Rectal smooth muscle tissue (tissue), 1 donor: ENCODE data around the gene CLEC20A.

Experiments
- H3K27ac ChIP-seq: one replicate; pipeline ENCODE4 v1.7.0; 2013; ENCODE audit warnings: low read depth, low read length, inconsistent platforms
- H3K27me3 ChIP-seq: one replicate; pipeline ENCODE4 v1.7.0; 2013; ENCODE audit warnings: low read length; ENCODE audit not compliant: control insufficient read depth, insufficient read depth
- H3K36me3 ChIP-seq: one replicate; pipeline ENCODE4 v1.7.0; 2013; ENCODE audit warnings: low read length; ENCODE audit not compliant: control insufficient read depth, insufficient read depth
- H3K4me1 ChIP-seq: one replicate; pipeline ENCODE4 v1.7.0; 2013; ENCODE audit warnings: low read length; ENCODE audit not compliant: control insufficient read depth, insufficient read depth
- H3K4me3 ChIP-seq: one replicate; pipeline ENCODE4 v1.7.0; 2013; ENCODE audit warnings: low read length
- H3K9ac ChIP-seq: one replicate; pipeline ENCODE4 v1.7.0; 2013; ENCODE audit warnings: low read length

CLEC20A gene

DNA sequence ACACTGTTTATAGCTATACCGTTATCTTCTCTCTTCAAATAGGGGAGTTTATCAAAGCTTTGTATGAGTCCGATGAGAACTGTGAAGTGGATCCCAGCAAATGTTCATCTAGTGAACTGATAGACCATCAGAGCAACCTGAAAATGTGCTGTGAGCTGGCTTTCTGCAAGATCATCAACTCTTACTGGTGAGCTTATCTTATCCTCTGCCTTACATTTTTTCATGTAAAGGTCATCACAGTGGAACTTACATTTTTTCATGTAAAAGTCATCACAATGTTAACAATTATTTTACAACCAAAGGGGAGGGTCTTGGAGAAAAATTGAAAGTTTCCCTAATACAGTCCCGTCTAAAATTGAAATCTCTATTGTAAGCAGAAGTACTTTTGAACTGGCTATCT, 45.2 kb downstream of the CLEC20A start:
- Histone ChIP-seq H3K9ac (no peak overlapping the region), H3K4me1 (no peaks in the 10 kb centered on the region), H3K27ac (no peak overlapping the region), H3K4me3 (no peak overlapping the region), H3K27me3 (no peaks in the 10 kb centered on the region), H3K36me3 (peaks cover 3% of the 10 kb centered on the region)

- no peak overlapping the region for H3K9ac ChIP-seq
- peaks cover 3% of the 10 kb centered on the region for H3K36me3 ChIP-seq
- H3K4me1 ChIP-seq = no peaks in the 10 kb centered on the region
- H3K27me3 ChIP-seq = no peaks in the 10 kb centered on the region
- H3K27ac ChIP-seq = no peak overlapping the region
- H3K4me3 ChIP-seq = no peak overlapping the region
Measured at GRCh38 chr1:178450871-178451270, 45.9 kb downstream of the CLEC20A start.

- no peak overlapping the region for H3K4me3 ChIP-seq
- H3K4me1 ChIP-seq = no peaks in the 10 kb centered on the region
- H3K36me3 ChIP-seq = peaks cover 9% of the 10 kb centered on the region
- H3K9ac ChIP-seq = no peak overlapping the region
- H3K27me3 ChIP-seq = no peaks in the 10 kb centered on the region
- H3K27ac ChIP-seq = no peak overlapping the region
Measured at GRCh38 chr1:178442925-178443324, 53.8 kb downstream of the CLEC20A start.

DNA sequence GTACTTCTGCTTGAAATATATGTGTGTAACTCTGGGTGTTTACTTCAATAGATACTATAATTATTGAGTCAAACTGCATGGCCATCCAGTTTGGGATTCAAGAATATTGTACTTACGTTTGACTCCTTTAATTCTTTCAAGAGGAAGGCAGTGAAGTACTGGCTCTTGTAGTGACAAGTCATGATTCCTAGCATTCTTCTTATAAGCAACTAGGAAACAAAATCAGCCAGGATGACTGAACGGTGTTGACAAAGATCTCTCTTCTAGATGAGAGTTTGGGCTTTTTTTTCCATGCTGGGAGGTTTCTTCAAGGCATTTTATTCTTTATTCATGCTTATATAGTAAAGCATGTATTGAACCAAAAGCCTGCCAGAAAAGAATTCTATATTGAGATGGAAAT, 58.3 kb downstream of the CLEC20A start:
- no peak overlapping the region for H3K9ac ChIP-seq
- H3K4me3 ChIP-seq = no peak overlapping the region
- H3K27ac ChIP-seq = no peak overlapping the region
- no peaks in the 10 kb centered on the region for H3K4me1 ChIP-seq
- H3K36me3 ChIP-seq = peaks cover 9% of the 10 kb centered on the region
- H3K27me3 ChIP-seq = no peaks in the 10 kb centered on the region

DNA sequence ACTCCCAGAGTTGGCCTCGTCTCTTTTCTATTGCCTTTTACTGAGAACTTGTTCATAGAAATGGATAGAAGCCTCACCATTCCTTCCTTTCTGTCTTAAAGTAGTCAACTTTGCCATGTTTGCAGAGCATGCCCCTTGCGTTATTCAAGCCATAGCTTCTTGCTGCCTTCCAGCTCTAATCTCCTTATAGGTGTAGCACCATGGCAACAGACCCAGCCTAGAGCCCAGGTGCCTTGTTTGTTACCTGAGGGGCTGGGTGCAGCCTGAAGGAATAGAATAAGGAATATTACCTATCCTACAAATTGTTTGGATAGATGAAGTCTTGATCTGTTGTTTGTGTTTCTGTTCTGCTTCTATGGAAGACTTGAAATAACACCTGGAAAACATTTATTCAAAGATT, 59.9 kb downstream of the CLEC20A start:
- Histone ChIP-seq H3K9ac (no peak overlapping the region), H3K27me3 (no peaks in the 10 kb centered on the region), H3K27ac (no peak overlapping the region), H3K4me3 (no peak overlapping the region), H3K4me1 (no peaks in the 10 kb centered on the region), H3K36me3 (peaks cover 3% of the 10 kb centered on the region)

GRCh38 chr1:178434899-178435435, 61.8 kb downstream of the CLEC20A start:
- no peaks in the 10 kb centered on the region for H3K4me1 ChIP-seq
- no peaks in the 10 kb centered on the region for H3K36me3 ChIP-seq
- no peak overlapping the region for H3K4me3 ChIP-seq
- no peak overlapping the region for H3K27ac ChIP-seq
- no peak overlapping the region for H3K9ac ChIP-seq
- H3K27me3 ChIP-seq = no peaks in the 10 kb centered on the region

DNA sequence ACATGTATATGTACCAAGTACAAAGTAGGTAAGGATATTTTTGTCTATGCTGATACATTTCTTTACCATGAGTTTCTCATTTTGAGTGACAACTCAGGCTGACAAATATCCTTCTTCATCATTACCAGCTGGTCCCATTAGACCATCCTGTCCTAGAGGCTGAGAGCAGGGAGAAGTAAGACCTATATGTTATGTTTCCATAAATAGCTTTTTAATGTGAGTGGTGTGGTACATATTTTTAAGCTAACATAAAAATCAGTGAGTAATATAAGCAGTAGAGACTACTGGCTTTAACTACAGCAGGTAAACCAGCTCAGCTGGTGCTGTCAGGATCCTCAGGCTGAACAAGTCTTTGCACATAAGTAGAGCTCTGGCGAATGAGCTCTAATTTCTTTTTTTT, 62.4 kb downstream of the CLEC20A start:
- Histone ChIP-seq H3K4me3 (no peak overlapping the region), H3K36me3 (no peaks in the 10 kb centered on the region), H3K4me1 (no peaks in the 10 kb centered on the region), H3K9ac (no peak overlapping the region), H3K27me3 (no peaks in the 10 kb centered on the region), H3K27ac (no peak overlapping the region)
